CD4-positive, alpha-beta T cell treated with Interleukin-15 for 1 hour (primary cell): Measurements from ENCODE around the gene OR7A10.

Experiments used
- DNase-seq: peaks from one replicate; pipeline ENCODE4 v3.0.0-alpha.2; 2020

The OR7A10 gene

GRCh38 chr19:14848822-14849221, at the start of gene OR7A10:
TSS of gene OR7A10 (minus strand) at chr19:14848922. CDS start at chr19:14841877, 7,045 bp downstream.
- DNase-seq, result no peak

DNA sequence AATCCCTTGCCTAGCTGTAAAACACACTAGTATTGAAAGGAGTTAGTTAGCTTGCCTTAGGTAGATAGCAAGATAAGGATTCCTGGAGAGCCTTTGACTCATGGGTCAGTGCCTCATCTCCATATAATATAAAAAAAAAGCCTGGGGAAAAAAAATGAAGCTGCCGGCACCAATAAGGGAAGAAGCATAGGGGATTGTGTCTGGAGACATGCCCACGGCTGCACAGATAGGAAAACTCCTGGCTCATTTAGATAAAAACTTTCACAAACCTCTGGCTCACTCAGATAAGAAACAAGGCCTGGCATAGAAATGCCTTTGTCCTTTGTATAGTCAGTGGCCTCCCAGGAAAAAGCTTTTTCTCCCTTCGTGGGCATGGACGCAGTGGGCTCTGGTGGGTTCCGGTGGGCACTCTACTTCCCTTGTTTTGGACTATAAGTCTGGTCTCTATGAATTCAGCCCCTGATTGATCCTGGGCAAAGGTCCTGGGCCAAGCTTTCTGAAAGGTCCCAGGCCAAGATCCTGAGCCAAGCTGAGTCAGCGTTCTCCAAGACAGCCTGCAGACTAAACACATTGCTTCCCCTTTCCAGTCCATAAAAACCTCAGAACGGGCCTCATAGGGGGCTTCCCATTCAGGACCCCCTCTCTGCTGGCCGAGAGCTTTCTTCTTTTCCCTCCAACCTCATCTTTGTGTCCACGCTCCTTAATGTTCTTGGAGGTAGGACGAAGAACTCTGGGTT, 42.1 kb upstream of the OR7A10 start:
- DNase-seq, result no peak

DNA sequence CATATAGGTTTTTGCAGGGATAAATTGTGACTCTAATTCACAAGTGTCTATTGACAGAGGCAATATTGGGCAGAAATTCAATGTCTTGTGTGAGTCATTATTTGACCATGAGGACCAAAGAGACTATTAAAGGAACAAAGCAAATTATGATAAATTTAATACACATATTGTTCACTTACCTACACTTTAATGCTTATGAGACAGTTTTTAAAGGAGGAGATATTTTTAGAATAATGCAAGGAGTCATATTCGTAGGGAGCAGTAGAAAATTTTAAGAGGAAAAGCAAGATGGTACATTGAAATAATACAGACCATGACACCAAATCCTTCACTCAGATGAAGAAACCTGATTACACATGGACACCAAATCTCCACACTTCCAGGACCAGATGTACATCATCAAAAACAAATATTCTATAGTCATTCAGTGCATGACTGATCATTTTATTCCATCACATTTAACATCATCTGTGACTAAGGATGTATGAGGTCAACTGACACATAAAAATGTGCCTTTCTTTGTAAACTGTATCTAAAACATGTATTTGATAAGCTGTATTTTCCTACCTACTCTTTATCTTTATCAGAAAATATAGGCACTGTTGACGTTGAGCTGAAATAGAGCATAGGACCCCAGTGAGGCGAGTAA, 41.4 kb upstream of the OR7A10 start:
- DNase-seq, result no peak

- DNase-seq, result no peak
Observed at GRCh38 chr19:14886032-14886431, 37.3 kb upstream of the OR7A10 start, which contains the start of gene OR7A17. TSS of gene OR7A17 (minus strand) at chr19:14886132. CDS start at chr19:14881355, 4,777 bp downstream.

DNA sequence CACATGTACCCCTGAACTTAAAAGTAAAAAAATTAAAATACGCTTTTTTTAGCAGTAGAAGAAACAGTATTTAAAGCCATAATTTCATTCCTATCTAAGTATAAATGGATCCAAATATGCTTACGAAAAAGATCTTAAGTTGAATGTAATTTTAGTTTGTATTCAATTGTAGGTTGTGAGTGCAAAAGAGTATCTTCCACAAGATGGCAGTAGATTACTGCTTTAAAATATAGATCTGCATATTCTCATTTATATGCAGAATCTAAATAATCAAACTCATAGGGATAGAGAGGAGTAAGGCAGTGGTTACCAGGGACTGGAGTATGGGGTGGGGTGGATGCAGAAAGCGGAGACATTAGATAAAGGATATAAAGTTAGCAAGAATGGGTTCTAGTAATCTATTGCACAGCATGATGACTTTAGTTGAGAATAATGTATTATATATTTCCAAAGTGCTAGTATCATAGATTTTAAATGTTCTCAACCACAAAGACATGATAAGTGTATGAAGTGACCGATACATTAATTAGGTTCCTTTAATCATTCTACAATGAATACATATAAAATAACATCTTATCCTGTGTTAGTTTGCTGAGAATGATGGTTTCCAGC, 23.0 kb upstream of the OR7A10 start:
- no peak for DNase-seq

DNA sequence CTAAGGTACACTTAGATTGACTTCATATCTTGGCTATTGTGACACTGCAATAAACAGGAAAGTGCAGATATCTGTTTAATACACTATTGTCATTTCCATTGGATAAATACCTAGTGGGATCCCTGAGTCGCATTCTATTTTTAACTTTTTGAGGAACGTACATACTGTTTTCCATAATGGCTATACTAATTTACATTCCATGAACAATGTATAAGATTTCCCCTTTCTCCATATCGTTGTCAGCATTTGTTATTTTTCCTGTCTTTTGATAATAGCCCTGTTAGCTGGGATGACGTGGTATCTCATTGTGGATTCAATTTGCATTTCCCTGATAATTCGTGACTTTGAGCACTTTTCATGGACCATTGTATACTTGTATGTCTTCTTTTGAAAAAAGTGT, 19.8 kb upstream of the OR7A10 start:
- DNase-seq, result no peak

- DNase-seq, result no peak
Observed at GRCh38 chr19:14843578-14843977, 5.1 kb downstream of the OR7A10 start.

DNA sequence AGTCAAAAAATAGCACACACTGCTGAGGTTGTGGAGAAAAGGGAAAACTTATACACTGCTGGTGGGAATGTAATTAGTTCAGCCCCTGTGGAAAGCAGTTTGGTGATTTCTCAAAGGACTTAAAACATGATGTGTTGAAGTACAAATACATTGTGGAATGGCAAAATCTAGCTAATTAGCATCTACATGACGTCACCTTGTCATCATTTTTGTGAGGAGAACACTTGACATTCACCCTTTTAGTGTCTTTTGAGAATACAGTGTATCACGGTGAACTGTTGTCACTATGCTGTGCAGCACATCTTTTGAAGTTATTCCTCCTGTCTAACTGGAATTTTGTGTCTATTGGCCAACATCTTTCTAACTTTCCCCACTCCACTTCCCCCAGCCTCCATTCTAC, 5.6 kb downstream of the OR7A10 start:
- no peak for DNase-seq

DNA sequence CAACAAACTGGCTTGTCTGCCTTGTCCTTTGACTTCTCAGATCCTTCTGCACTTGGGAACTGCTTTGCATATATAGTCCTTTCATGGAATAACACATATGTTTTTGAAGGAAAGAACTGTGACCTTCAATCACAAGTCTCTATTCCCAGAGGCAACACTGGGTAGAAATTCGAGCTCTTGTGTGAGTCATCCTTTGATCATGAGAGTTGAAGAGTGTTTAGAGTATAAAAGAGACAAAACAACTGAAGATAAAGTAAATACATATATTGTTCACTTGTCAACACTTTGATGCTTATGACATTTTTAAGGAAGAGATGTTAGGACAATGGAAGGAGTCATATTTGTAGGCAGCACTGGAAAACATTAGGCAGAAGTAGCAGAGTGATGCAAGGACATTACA, 8.5 kb downstream of the OR7A10 start:
- DNase-seq, result no peak

DNA sequence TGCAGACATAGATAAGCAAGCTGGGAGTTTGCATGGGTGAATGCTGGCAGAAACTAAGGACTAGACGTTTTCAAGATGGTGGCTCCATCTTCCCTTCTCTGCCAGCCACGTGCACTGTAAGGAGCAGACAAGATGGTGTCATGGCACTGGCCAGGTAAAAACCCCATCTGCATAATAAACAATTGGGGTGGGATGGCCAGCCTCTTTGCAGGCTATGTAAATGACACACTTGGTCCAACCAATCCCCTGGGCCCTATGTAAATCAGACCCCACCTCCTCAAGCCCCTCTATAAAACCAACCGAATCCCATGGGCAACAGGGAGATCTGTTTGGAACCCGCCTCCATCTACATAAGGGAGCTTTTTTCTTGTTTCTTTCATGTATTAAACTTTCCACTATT, 11.3 kb downstream of the OR7A10 start:
- no peak for DNase-seq

DNA sequence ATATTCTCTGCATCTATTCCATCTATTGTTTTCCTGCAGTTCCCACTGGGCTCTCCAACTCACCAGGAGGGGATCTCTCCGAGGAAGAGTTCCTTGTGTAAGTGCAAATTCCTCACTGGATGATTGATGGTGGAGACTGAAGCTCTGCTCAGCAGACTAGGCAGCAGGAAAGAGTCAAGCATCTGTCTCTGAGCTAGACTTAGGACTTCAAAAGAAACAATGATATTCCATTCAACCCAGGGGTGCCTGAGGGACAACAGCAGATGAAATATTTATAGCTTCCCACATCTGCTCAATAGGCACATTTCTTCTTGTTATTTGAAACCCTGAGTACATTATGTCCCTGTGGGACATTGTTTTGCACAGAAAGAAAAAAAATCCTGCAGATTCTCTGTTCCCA, 13.7 kb downstream of the OR7A10 start, which contains the start of the genes OR7A5 and OR7C1:
Gene OR7A5, minus strand, starts transcription at position 175 of the 400 bp plus-strand sequence. CDS start 6,944 bp downstream, outside the sequence.
Gene OR7C1, minus strand, starts transcription at position 175 of the 400 bp plus-strand sequence. CDS start 35,049 bp downstream, outside the sequence.
- DNase-seq, result no peak

- DNase-seq, result no peak
Observed at GRCh38 chr19:14830702-14831101, 18.0 kb downstream of the OR7A10 start.

- no peak for DNase-seq
Observed at GRCh38 chr19:14826006-14826405, 22.7 kb downstream of the OR7A10 start.

- no peak for DNase-seq
Observed at GRCh38 chr19:14821937-14822336, 26.8 kb downstream of the OR7A10 start.

GRCh38 chr19:14818588-14818987, 30.1 kb downstream of the OR7A10 start:
- no peak for DNase-seq

- DNase-seq, result no peak
Observed at GRCh38 chr19:14817052-14817451, 31.7 kb downstream of the OR7A10 start.

- DNase-seq, result no peak
Observed at GRCh38 chr19:14814982-14815652, 33.6 kb downstream of the OR7A10 start.

GRCh38 chr19:14809272-14810057, 39.3 kb downstream of the OR7A10 start:
- no peak for DNase-seq

GRCh38 chr19:14804765-14805164, 44.0 kb downstream of the OR7A10 start:
- DNase-seq, result no peak

- DNase-seq, result no peak
Observed at GRCh38 chr19:14798760-14799159, 50.0 kb downstream of the OR7A10 start.

- DNase-seq, result no peak
Observed at GRCh38 chr19:14796021-14796420, 52.7 kb downstream of the OR7A10 start.

DNA sequence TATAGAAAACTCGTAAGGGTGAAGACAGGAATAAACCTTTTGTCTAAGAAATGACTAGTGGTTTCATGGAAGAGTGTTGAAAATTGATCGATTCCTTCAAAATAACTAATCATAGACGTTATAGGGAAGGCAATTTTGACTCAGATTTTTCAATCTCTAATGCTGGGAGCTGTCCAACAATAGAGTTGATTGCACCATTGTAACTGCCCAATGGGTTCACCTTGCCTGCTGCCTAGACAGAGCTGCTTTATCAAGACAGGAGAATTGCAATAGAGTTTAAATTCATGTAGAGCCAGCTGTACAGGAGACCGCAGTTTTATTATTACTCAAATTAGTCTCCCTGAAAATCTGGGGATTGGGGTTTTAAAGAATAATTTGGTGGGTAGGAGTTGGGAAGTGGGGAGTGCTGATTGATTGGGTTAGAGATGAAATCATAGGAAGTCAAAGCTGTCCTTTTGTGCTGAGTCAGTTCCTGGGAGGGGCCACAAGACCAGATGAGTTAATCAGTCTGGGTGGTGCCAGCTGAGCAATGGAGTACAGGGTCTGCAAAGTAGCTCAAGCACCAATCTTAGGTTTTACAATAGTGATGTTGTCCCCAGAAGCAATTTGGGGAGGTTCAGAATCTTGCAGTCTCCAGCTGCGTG, 53.5 kb downstream of the OR7A10 start:
- no peak for DNase-seq
